ENCODE data around the gene ARMC12.
"Not testable (repeated sequence)": the region's sequence is repeated elsewhere in the genome, so short reads cannot be mapped to it uniquely, and the experiment has no call there.

Gene ARMC12

GRCh38 chr6:35718911-35719381, 17.9 kb upstream of the ARMC12 start:
- peak; percentile 47 for DNase-seq (ENCODE audit: low spot score)

- DNase-seq (ENCODE audit: low spot score), result no peak
These were observed 17.4 kb upstream of the ARMC12 start for GRCh38 chr6:35719404-35719829.

GRCh38 chr6:35719830-35720733, 16.8 kb upstream of the ARMC12 start:
- no peak for DNase-seq (ENCODE audit: low spot score)

GRCh38 chr6:35722121-35722761, 14.6 kb upstream of the ARMC12 start:
- no peak for DNase-seq (ENCODE audit: low spot score)

GRCh38 chr6:35723587-35723986, 13.2 kb upstream of the ARMC12 start:
- DNase-seq (ENCODE audit: low spot score), result no peak

GRCh38 chr6:35724059-35724458, 12.8 kb upstream of the ARMC12 start:
- DNase-seq (ENCODE audit: low spot score), result no peak

- no peak for DNase-seq (ENCODE audit: low spot score)
These were observed 12.4 kb upstream of the ARMC12 start for GRCh38 chr6:35724471-35724870.

GRCh38 chr6:35725081-35725708, 11.6 kb upstream of the ARMC12 start:
- no peak for DNase-seq (ENCODE audit: low spot score)

GRCh38 chr6:35725721-35726438, 11.0 kb upstream of the ARMC12 start:
- DNase-seq (ENCODE audit: low spot score), result no peak

- peak; percentile 40 for DNase-seq (ENCODE audit: low spot score)
These were observed 9.4 kb upstream of the ARMC12 start for GRCh38 chr6:35727231-35727934.

- peak; percentile 89 for DNase-seq (ENCODE audit: low spot score)
These were observed 8.7 kb upstream of the ARMC12 start for GRCh38 chr6:35727935-35728682.

- DNase-seq (ENCODE audit: low spot score), result no peak
These were observed 7.9 kb upstream of the ARMC12 start for GRCh38 chr6:35728683-35729678.

- no peak for DNase-seq (ENCODE audit: low spot score)
These were observed 7.1 kb upstream of the ARMC12 start for GRCh38 chr6:35729722-35730121.

GRCh38 chr6:35730745-35731413, 6.0 kb upstream of the ARMC12 start:
- no peak for DNase-seq (ENCODE audit: low spot score)

- DNase-seq (ENCODE audit: low spot score), result peak; percentile 94
These were observed 5.5 kb upstream of the ARMC12 start for GRCh38 chr6:35731414-35731735.

GRCh38 chr6:35731736-35732532, 4.9 kb upstream of the ARMC12 start:
- DNase-seq (ENCODE audit: low spot score), result peak; percentile 93

- no peak for DNase-seq (ENCODE audit: low spot score)
These were observed 3.2 kb upstream of the ARMC12 start for GRCh38 chr6:35733633-35734032.

- DNase-seq (ENCODE audit: low spot score), result not testable (repeated sequence)
These were observed 2.5 kb upstream of the ARMC12 start for GRCh38 chr6:35734319-35734718.
